MCF 10A (cell line): ENCODE measurements around the gene PAX5. TPM values are rescaled to one million over a fixed set of nuclear protein-coding genes. Genes with fewer than 3 reads are reported as not detected.

ENCODE experiments used
- BruUV-seq: library from RNA; stranded (reverse); fragments of 400-500 nt; replicated peaks from 2 replicates; lab custom pipeline; 2021; lab: Mats Ljungman, UMichigan
- CTCF ChIA-PET: fragments of 300-600 bp; sonication (Branson Sonifier 250); formaldehyde crosslinking; extraction: SDS; loops from one replicate; lab custom pipeline; 2021; ENCODE audit warnings: antibody characterized with exemption, inconsistent platforms; lab: Yijun Ruan, JAX
- POLR2A ChIA-PET: fragments of 300-600, 350-650 bp; sonication (Branson Sonifier 250); formaldehyde crosslinking; extraction: SDS; loops from one replicate; lab custom pipeline; 2020; ENCODE audit warnings: antibody characterized with exemption, inconsistent platforms; lab: Yijun Ruan, JAX
- DNase-seq: peaks from one replicate; pipeline ENCODE4 v3.0.0-alpha.2; 2018; ENCODE audit not compliant: unreplicated experiment
- H3K27ac Mint-ChIP-seq: one replicate; pipeline ENCODE4 v1.8.0; 2022; ENCODE audit warnings: mild to moderate bottlenecking, low read depth, mixed read lengths; ENCODE audit not compliant: unreplicated experiment
- H3K27me3 Mint-ChIP-seq: one replicate; pipeline ENCODE4 v1.8.0; 2022; ENCODE audit warnings: mixed read lengths; ENCODE audit not compliant: insufficient read depth, unreplicated experiment
- H3K36me3 Mint-ChIP-seq: one replicate; pipeline ENCODE4 v1.8.0; 2022; ENCODE audit warnings: mild to moderate bottlenecking, moderate library complexity, mixed read lengths; ENCODE audit not compliant: insufficient read depth, unreplicated experiment
- H3K4me1 Mint-ChIP-seq: one replicate; pipeline ENCODE4 v1.8.0; 2022; ENCODE audit warnings: mixed read lengths; ENCODE audit not compliant: insufficient read depth, unreplicated experiment
- H3K4me3 Mint-ChIP-seq: one replicate; pipeline ENCODE4 v1.8.0; 2022; ENCODE audit warnings: mild to moderate bottlenecking, moderate library complexity, mixed read lengths; ENCODE audit not compliant: unreplicated experiment
- H3K9me3 Mint-ChIP-seq: one replicate; pipeline ENCODE4 v1.8.0; 2022; ENCODE audit warnings: mixed read lengths; ENCODE audit not compliant: unreplicated experiment
- intact Hi-C: fragments of 100-400 bp; cut with micrococcal nuclease; formaldehyde crosslinking; loops from 2 replicates; pipeline ENCODE4 v1.14.1; 2022
- total RNA-seq: library from RNA; stranded (reverse); gene quantifications from 2 replicates; pipeline ENCODE4 v1.2.3, GENCODE V29; 2022
- TF ChIP-seq, protein P1 (sequence below): fragments of 200-600 bp; IDR thresholded peaks from one replicate; pipeline ENCODE4 v1.8.0; 2022; ENCODE audit warnings: antibody characterized with exemption, mild to moderate bottlenecking; ENCODE audit not compliant: unreplicated experiment

The PAX5 gene
- total RNA-seq, 1 experiment from 2014 or later = not detected

DNA sequence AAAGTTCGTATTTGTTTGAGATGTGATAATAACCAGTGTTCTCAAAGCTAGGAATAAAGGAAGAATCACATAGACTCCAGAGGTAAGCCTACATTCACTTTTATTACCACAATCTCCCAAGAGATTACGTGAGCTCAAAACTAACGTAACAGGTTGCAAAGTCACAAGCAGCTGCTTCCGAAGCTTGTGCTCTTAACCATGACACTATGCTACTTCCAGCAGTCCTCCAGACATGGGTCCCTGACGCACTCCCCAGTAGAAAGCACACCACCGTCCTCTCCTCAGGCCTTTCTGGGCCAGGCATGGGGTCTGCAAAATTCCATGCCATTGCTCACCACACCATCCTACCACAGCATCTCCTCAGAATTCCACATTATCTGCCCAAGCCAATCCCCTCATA lies 84.6 kb downstream of the PAX5 start:
- TF ChIP-seq, protein P1, sequence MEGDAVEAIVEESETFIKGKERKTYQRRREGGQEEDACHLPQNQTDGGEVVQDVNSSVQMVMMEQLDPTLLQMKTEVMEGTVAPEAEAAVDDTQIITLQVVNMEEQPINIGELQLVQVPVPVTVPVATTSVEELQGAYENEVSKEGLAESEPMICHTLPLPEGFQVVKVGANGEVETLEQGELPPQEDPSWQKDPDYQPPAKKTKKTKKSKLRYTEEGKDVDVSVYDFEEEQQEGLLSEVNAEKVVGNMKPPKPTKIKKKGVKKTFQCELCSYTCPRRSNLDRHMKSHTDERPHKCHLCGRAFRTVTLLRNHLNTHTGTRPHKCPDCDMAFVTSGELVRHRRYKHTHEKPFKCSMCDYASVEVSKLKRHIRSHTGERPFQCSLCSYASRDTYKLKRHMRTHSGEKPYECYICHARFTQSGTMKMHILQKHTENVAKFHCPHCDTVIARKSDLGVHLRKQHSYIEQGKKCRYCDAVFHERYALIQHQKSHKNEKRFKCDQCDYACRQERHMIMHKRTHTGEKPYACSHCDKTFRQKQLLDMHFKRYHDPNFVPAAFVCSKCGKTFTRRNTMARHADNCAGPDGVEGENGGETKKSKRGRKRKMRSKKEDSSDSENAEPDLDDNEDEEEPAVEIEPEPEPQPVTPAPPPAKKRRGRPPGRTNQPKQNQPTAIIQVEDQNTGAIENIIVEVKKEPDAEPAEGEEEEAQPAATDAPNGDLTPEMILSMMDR = no peak
- H3K27me3 Mint-ChIP-seq = peaks cover 56% of the 10 kb centered on the region
- peaks cover 6% of the 10 kb centered on the region for H3K36me3 Mint-ChIP-seq
- no TSS peak for BruUV-seq
- no peaks in the 10 kb centered on the region for H3K4me1 Mint-ChIP-seq
- H3K4me3 Mint-ChIP-seq = no peak overlapping the region
- H3K27ac Mint-ChIP-seq = no peak overlapping the region
- no peak for DNase-seq
- ChIA-PET POLR2A (no interaction called here), CTCF (interaction anchor here (1.3 kb wide), 1 partner anchor 76 kb away, joined by 5 read pairs; no protein-coding TSS in a partner anchor)
- intact Hi-C loops = no loop called here
- H3K9me3 Mint-ChIP-seq = peaks cover 4% of the 10 kb centered on the region

- no peak overlapping the region for H3K27ac Mint-ChIP-seq
- CTCF ChIA-PET = interaction anchor here (1.3 kb wide), 1 partner anchor 75 kb away, joined by 5 read pairs; no protein-coding TSS in a partner anchor
- POLR2A ChIA-PET = interaction anchor here (0.6 kb wide), 1 partner anchor 58 kb away, joined by 3 read pairs; no protein-coding TSS in a partner anchor
- no peak overlapping the region for H3K4me3 Mint-ChIP-seq
- H3K36me3 Mint-ChIP-seq = peaks cover under 1% of the 10 kb centered on the region
- no peaks in the 10 kb centered on the region for H3K4me1 Mint-ChIP-seq
- TF ChIP-seq, protein P1 = no peak
- BruUV-seq = no TSS peak
- no peaks in the 10 kb centered on the region for H3K9me3 Mint-ChIP-seq
- DNase-seq = no peak
- intact Hi-C loops = no loop called here
- H3K27me3 Mint-ChIP-seq = peaks cover 42% of the 10 kb centered on the region
Measured at GRCh38 chr9:36948051-36948450, 86.0 kb downstream of the PAX5 start.

DNA sequence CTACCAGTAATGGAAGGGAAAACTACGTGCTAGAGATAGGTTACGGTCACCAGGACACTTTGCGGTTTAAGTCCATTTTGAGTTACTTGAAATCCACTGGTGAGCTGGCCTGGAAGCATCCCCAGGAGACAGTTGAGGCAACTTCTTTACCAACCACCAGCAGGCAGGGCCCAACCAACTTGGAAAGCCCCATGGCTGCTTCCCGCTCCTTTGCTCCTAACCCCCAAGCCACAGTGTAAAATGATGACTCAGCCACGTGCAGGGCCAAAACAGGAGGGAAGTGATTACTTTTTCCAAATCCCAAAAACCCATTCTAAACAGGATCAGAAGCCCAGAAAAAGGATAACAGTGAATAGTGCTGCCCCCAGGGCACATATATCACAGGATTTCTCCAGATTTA lies 87.4 kb downstream of the PAX5 start:
- CTCF ChIA-PET = no interaction called here
- peaks cover 28% of the 10 kb centered on the region for H3K27me3 Mint-ChIP-seq
- POLR2A ChIA-PET = interaction anchor here (1.4 kb wide), 1 partner anchor 9 kb away, joined by 3 read pairs; no protein-coding TSS in a partner anchor

DNA sequence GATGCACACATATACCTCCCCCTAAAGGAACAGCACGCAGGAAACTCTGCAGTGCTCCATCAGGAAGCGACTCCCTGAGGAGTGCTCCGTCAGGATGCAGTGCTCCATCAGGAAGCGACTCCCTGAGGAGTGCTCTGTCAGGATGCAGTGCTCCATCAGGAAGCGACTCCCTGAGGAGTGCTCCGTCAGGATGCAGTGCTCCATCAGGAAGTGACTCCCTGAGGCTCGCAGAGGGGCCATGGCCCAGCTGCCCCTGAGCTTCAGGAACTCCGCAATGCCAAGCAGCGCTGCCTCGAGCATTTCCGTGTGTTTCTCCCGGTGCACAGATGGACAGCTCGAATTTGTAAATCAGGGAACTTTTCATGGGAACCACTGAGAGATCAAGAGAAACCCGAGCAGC lies 88.1 kb downstream of the PAX5 start:
- Mint-ChIP-seq H3K9me3 (no peaks in the 10 kb centered on the region), H3K27ac (no peak overlapping the region), H3K36me3 (no peaks in the 10 kb centered on the region), H3K27me3 (peaks cover 22% of the 10 kb centered on the region), H3K4me3 (no peak overlapping the region), H3K4me1 (no peaks in the 10 kb centered on the region)
- intact Hi-C loops = no loop called here
- no TSS peak for BruUV-seq
- ChIA-PET CTCF (no interaction called here), POLR2A (interaction anchor here (0.7 to 1.4 kb wide), 2 partner anchors 10 to 13 kb away, joined by 3 to 4 read pairs; no protein-coding TSS in a partner anchor)
- no peak for DNase-seq
- TF ChIP-seq, protein P1 = no peak

More for the DNA sequence above, 87.4 kb downstream of the PAX5 start:
- TF ChIP-seq, protein P1 = no peak
- Mint-ChIP-seq H3K9me3 (no peaks in the 10 kb centered on the region), H3K4me3 (no peak overlapping the region), H3K4me1 (no peaks in the 10 kb centered on the region), H3K27ac (no peak overlapping the region), H3K36me3 (no peaks in the 10 kb centered on the region)
- DNase-seq = peak; percentile 59
- no TSS peak for BruUV-seq
- intact Hi-C loops = no loop called here
